Smooth muscle cell (in vitro differentiated cells): Measurements from ENCODE around the gene DIS3L2. TPM values are rescaled to one million over a fixed set of nuclear protein-coding genes. Genes with fewer than 3 reads are reported as not detected.

ENCODE experiments used
- DNase-seq: peaks from one replicate; lab custom pipeline; 2025; ENCODE audit not compliant: unreplicated experiment; lab: John Stamatoyannopoulos, UW
- H2AFZ ChIP-seq: fragments of 200-600 bp; sonication (generic); 2 replicates; pipeline ENCODE4 v1.6.0; 2016; ENCODE audit warnings: antibody characterized with exemption, low read depth, mild to moderate bottlenecking
- H3F3A ChIP-seq: fragments of 200-600 bp; sonication (generic); 2 replicates; pipeline ENCODE4 v1.6.0; 2017; ENCODE audit warnings: antibody characterized with exemption, low read depth
- H3K27ac ChIP-seq: fragments of 200-600 bp; sonication (generic); 2 replicates; pipeline ENCODE4 v1.5.1; 2016; ENCODE audit warnings: low read depth, mild to moderate bottlenecking
- H3K27me3 ChIP-seq: fragments of 200-600 bp; sonication (generic); 2 replicates; pipeline ENCODE4 v1.6.1; 2016; ENCODE audit warnings: low read depth, mild to moderate bottlenecking
- H3K36me3 ChIP-seq: fragments of 200-600 bp; sonication (generic); 2 replicates; pipeline ENCODE4 v1.5.1; 2016; ENCODE audit warnings: low read depth
- H3K4me1 ChIP-seq: fragments of 200-600 bp; sonication (generic); 2 replicates; pipeline ENCODE4 v1.5.1; 2016; ENCODE audit warnings: low read depth
- H3K4me2 ChIP-seq: fragments of 200-600 bp; sonication (generic); 2 replicates; pipeline ENCODE4 v1.6.0; 2016; ENCODE audit warnings: mild to moderate bottlenecking
- H3K4me3 ChIP-seq: fragments of 200-600 bp; sonication (generic); 2 replicates; pipeline ENCODE4 v1.5.1; 2016; ENCODE audit warnings: mild to moderate bottlenecking
- H3K79me2 ChIP-seq: fragments of 200-600 bp; sonication (generic); 2 replicates; pipeline ENCODE4 v1.6.0; 2016; ENCODE audit warnings: low read depth, mild to moderate bottlenecking
- H3K9ac ChIP-seq: fragments of 200-600 bp; sonication (generic); 2 replicates; pipeline ENCODE4 v1.6.0; 2016; ENCODE audit warnings: low read depth
- H3K9me3 ChIP-seq: fragments of 200-600 bp; sonication (generic); replicated peaks from 2 replicates; pipeline ENCODE4 v1.5.1; 2016; ENCODE audit warnings: low read depth
- H4K20me1 ChIP-seq: fragments of 200-600 bp; sonication (generic); 2 replicates; pipeline ENCODE4 v1.6.0; 2016; ENCODE audit warnings: low read depth
- CTCF ChIP-seq: fragments of 200-600 bp; sonication (generic); IDR thresholded peaks from 2 replicates; pipeline ENCODE4 v1.5.1; 2017; ENCODE audit warnings: borderline replicate concordance, mild to moderate bottlenecking, antibody characterized with exemption; ENCODE audit not compliant: insufficient read depth, poor library complexity, severe bottlenecking
- WGBS: methylation state at CpG from one replicate; pipeline ENCODE4 v1.1.7; 2016; ENCODE audit warnings: low lambda C conversion rate; 5-methylcytosine and 5-hydroxymethylcytosine counted together
- polyA plus RNA-seq: library from polyadenylated mRNA; unstranded; fragments of >200 nt; fragmentation: Nextera tagmentation; extraction: Ambion mirVana; gene quantifications from 2 replicates; pipeline ENCODE4 v1.2.1, GENCODE V29; 2016
- total RNA-seq: library from RNA; depleted of rRNA; stranded (reverse); fragments of >200 nt; gene quantifications from 2 replicates; pipeline ENCODE4 v1.2.3, GENCODE V29; 2014

The DIS3L2 gene
- total and polyA plus RNA-seq, 2 experiments from 2014 or later, result 11.4 to 25.2 TPM

GRCh38 chr2:232231554-232231953, 270.0 kb downstream of the DIS3L2 start:
- Histone ChIP-seq H3F3A (peaks cover 5% of the 10 kb centered on the region), H3K4me2 (no peak overlapping the region), H3K36me3 (no peaks in the 10 kb centered on the region), H4K20me1 (peaks cover 21% of the 10 kb centered on the region), H2AFZ (no peak overlapping the region), H3K4me1 (peaks cover 18% of the 10 kb centered on the region), H3K9me3 (no peaks in the 10 kb centered on the region), H3K4me3 (no peak overlapping the region), H3K27ac (no peak overlapping the region), H3K9ac (no peak overlapping the region), H3K79me2 (no peaks in the 10 kb centered on the region), H3K27me3 (no peaks in the 10 kb centered on the region)
- no peak for TF ChIP-seq CTCF
- 95% methylated on average over 4 of the region's 4 CpGs for WGBS
- no peak for DNase-seq

- Histone ChIP-seq H3K4me2 (no peak overlapping the region), H2AFZ (no peak overlapping the region), H3F3A (peaks cover 5% of the 10 kb centered on the region), H3K9me3 (no peaks in the 10 kb centered on the region), H3K9ac (no peak overlapping the region), H3K36me3 (no peaks in the 10 kb centered on the region), H3K27ac (no peak overlapping the region), H3K27me3 (no peaks in the 10 kb centered on the region), H3K79me2 (no peaks in the 10 kb centered on the region), H3K4me3 (no peak overlapping the region), H3K4me1 (peaks cover 18% of the 10 kb centered on the region), H4K20me1 (peaks cover 21% of the 10 kb centered on the region)
- no peak for DNase-seq
- 100% methylated on average over 2 of the region's 2 CpGs for WGBS
- no peak for TF ChIP-seq CTCF
Observed at GRCh38 chr2:232232915-232233314, 271.4 kb downstream of the DIS3L2 start.

- Histone ChIP-seq H3K79me2 (no peaks in the 10 kb centered on the region), H4K20me1 (peaks cover 25% of the 10 kb centered on the region), H3K27me3 (no peaks in the 10 kb centered on the region), H3K9me3 (no peaks in the 10 kb centered on the region), H3K36me3 (no peaks in the 10 kb centered on the region), H2AFZ (no peak overlapping the region), H3F3A (no peaks in the 10 kb centered on the region), H3K9ac (no peak overlapping the region), H3K4me1 (peaks cover 15% of the 10 kb centered on the region), H3K4me3 (no peak overlapping the region), H3K4me2 (no peak overlapping the region), H3K27ac (no peak overlapping the region)
- no peak for DNase-seq
- no peak for TF ChIP-seq CTCF
- 94% methylated on average over 4 of the region's 4 CpGs for WGBS
Observed at GRCh38 chr2:232234922-232235615, 273.6 kb downstream of the DIS3L2 start.

- H4K20me1 ChIP-seq, result peaks cover 25% of the 10 kb centered on the region
- no peak overlapping the region for H3K4me2 ChIP-seq
- no peak overlapping the region for H3K9ac ChIP-seq
- no peaks in the 10 kb centered on the region for H3K27me3 ChIP-seq
- no peak overlapping the region for H2AFZ ChIP-seq
- no peaks in the 10 kb centered on the region for H3F3A ChIP-seq
- no peaks in the 10 kb centered on the region for H3K36me3 ChIP-seq
- no peak overlapping the region for H3K4me3 ChIP-seq
- H3K27ac ChIP-seq, result no peak overlapping the region
- DNase-seq, result no peak
- WGBS, result 94% methylated on average over 5 of the region's 5 CpGs
- no peak for TF ChIP-seq CTCF
- peaks cover 15% of the 10 kb centered on the region for H3K4me1 ChIP-seq
- no peaks in the 10 kb centered on the region for H3K79me2 ChIP-seq
- no peaks in the 10 kb centered on the region for H3K9me3 ChIP-seq
Observed at GRCh38 chr2:232235716-232236115, 274.2 kb downstream of the DIS3L2 start.
